ENCODE measurements around the gene TRDN.

DNA sequence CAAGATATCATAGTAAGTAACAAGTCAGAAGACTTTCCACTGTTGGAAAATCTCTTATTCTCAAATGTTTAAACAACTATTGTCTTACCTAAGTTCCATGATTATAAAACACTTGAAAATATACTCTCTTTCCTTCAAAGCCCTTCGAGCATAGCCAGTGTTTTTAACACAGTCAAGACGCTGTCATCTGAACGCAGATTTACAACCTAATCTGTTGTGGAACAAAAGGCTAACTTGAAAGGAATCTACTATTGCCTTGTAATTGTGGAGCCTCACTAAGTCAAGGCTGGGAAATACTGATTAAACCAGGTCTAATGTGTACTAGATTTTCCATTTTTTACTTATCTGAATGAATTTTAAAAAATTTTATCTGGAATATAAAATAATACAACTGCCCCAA, 205.8 kb downstream of the TRDN start:
- TF ChIP-seq POLR2A (IDR thresholded peaks at IDR 0.05; ENCODE audit: low read length): no peak
- TF ChIP-seq GATA1 (IDR thresholded peaks at IDR 0.05; ENCODE audit: low read depth, low read length): no peak

Measured in erythroblast (primary cell).